Measurements from ENCODE around the gene NAA10. TPM values are rescaled to one million over a fixed set of nuclear protein-coding genes. Genes with fewer than 3 reads are reported as not detected.
A peak's percentile ranks its signal among the peaks of the same experiment; 100 is the strongest.

Gene NAA10
- total RNA-seq, 1 experiment from 2014 or later: 124 TPM

GRCh38 chrX:153925387-153925738, 9.5 kb downstream of the NAA10 start:
- POLR2A ChIA-PET: interaction anchor here (1.0 to 1.7 kb wide), 5 partner anchors 10 to 131 kb away, joined by 3 to 7 read pairs (median 3); partner anchors contain the start of genes HCFC1, IDH3G, NAA10 and SSR4
- Histone ChIP-seq H3K4me3 (replicated peaks in 1 of 2; ENCODE audit: low read depth in 1 of 2, low read length in 2 of 2) (peak overlapping the region; percentile 58 to 69), H3K36me3 (ENCODE audit: control insufficient read depth in 1 of 2, insufficient read depth in 2 of 2, low read length in 2 of 2) (no peaks in the 10 kb centered on the region), H3K4me1 (ENCODE audit: control insufficient read depth in 1 of 2, insufficient read depth in 2 of 2, low read length in 2 of 2) (peaks cover 22 to 43% of the 10 kb centered on the region in 2 experiments), H4K20me1 (ENCODE audit: insufficient read depth) (no peaks in the 10 kb centered on the region), H3K9ac (ENCODE audit: low read length) (peak overlapping the region; percentile 80), H3K79me2 (ENCODE audit: insufficient read depth, low read length) (peaks cover 27% of the 10 kb centered on the region; the same call in 1 of the 2 replicates), H3K9me2 (ENCODE audit: insufficient read depth) (no peaks in the 10 kb centered on the region), H3K27me3 (ENCODE audit: insufficient read depth, low read length) (no peaks in the 10 kb centered on the region), H2AFZ (ENCODE audit: low read depth, low read length, poor library complexity, severe bottlenecking) (no peak overlapping the region), H3K27ac (ENCODE audit: low read depth, low read length) (peak overlapping the region; percentile 99), H3K4me2 (ENCODE audit: low read length) (peak overlapping the region; percentile 87), H3K9me3 (ENCODE audit: control insufficient read depth in 1 of 2, insufficient read depth in 1 of 2, low read depth in 1 of 2, low read length in 2 of 2) (no peaks in the 10 kb centered on the region)
- DNase-seq (ENCODE audit: low read depth, low spot score): no peak
- no peak for TF ChIP-seq EZH2 (IDR thresholded peaks at IDR 0.05)
- TF ChIP-seq RAD21 (IDR thresholded peaks at IDR 0.05; ENCODE audit: low read depth): no peak
- TF ChIP-seq ZFX (IDR thresholded peaks at IDR 0.05): no peak
- no peak for TF ChIP-seq ELF1 (IDR thresholded peaks at IDR 0.05; ENCODE audit: borderline replicate concordance, low read depth)
- no peak for TF ChIP-seq SRF (IDR thresholded peaks at IDR 0.05; ENCODE audit: low read depth)
- RAD21 ChIA-PET (ENCODE audit: low non-redundant PET in 1 of 2, low total read pairs in 2 of 2, uncharacterized antibody in 2 of 2, unreplicated experiment in 2 of 2): no interaction called here
- BruUV-seq (replicated peaks): no TSS peak
- intact Hi-C loops (cut with micrococcal nuclease): no loop called here
- CTCF ChIA-PET: interaction anchor here (2.5 kb wide), 1 partner anchor 22 kb away, joined by 12 read pairs; no protein-coding TSS in a partner anchor
- ATAC-seq: no peak

GRCh38 chrX:153924149-153924861, 10.5 kb downstream of the NAA10 start:
- peaks cover 16 to 36% of the 10 kb centered on the region in 2 experiments for H3K4me1 ChIP-seq (ENCODE audit: control insufficient read depth in 1 of 2, insufficient read depth in 2 of 2, low read length in 2 of 2)
- no TSS peak for BruUV-seq (replicated peaks)
- H3K27me3 ChIP-seq (ENCODE audit: insufficient read depth, low read length): no peaks in the 10 kb centered on the region
- ATAC-seq (no peak), DNase-seq (ENCODE audit: low read depth, low spot score) (no peak)
- ChIA-PET RAD21 (ENCODE audit: low non-redundant PET in 1 of 2, low total read pairs in 2 of 2, uncharacterized antibody in 2 of 2, unreplicated experiment in 2 of 2) (no interaction called here), POLR2A (interaction anchor here (1.1 to 1.7 kb wide), 3 partner anchors 23 to 130 kb away, joined by 3 to 7 read pairs (median 3); partner anchors contain the start of genes HCFC1, IDH3G and SSR4), CTCF (interaction anchor here (2.5 kb wide), 1 partner anchor 23 kb away, joined by 12 read pairs; no protein-coding TSS in a partner anchor)
- 0 out of 2 replicates have a peak overlapping the region, but pooled peaks have one; percentile 8 for H3K27ac ChIP-seq (ENCODE audit: low read depth, low read length)
- H3K4me2 ChIP-seq (ENCODE audit: low read length): peak overlapping the region; percentile 87
- TF ChIP-seq CTCF (IDR thresholded peaks at IDR 0.05 in 2 of 3, conservative IDR thresholded peaks at IDR 0.05 in 1 of 3; ENCODE audit: borderline replicate concordance in 1 of 3, insufficient read depth in 1 of 3, low read depth in 2 of 3, low read length in 2 of 3) (peak in 2 of 3 experiments; percentile 28 to 36; a peak in 2 of 6 replicates), SP1 (IDR thresholded peaks at IDR 0.05; ENCODE audit: low read depth) (no peak), ATF3 (IDR thresholded peaks at IDR 0.05) (no peak), ELF1 (IDR thresholded peaks at IDR 0.05; ENCODE audit: borderline replicate concordance, low read depth) (no peak)
- no peak overlapping the region for H3K4me3 ChIP-seq (replicated peaks in 1 of 2; ENCODE audit: low read depth in 1 of 2, low read length in 2 of 2)
- peak overlapping the region; percentile 80; the same call in 1 of the 2 replicates for H3K9ac ChIP-seq (ENCODE audit: low read length)
- H2AFZ ChIP-seq (ENCODE audit: low read depth, low read length, poor library complexity, severe bottlenecking): no peak overlapping the region
- H4K20me1 ChIP-seq (ENCODE audit: insufficient read depth): no peaks in the 10 kb centered on the region
- H3K36me3 ChIP-seq (ENCODE audit: control insufficient read depth in 1 of 2, insufficient read depth in 2 of 2, low read length in 2 of 2): no peaks in the 10 kb centered on the region
- H3K9me2 ChIP-seq (ENCODE audit: insufficient read depth): no peaks in the 10 kb centered on the region
- H3K9me3 ChIP-seq (ENCODE audit: control insufficient read depth in 1 of 2, insufficient read depth in 1 of 2, low read depth in 1 of 2, low read length in 2 of 2): no peaks in the 10 kb centered on the region
- peaks cover 27% of the 10 kb centered on the region; the same call in 1 of the 2 replicates for H3K79me2 ChIP-seq (ENCODE audit: insufficient read depth, low read length)
- intact Hi-C loops (cut with micrococcal nuclease): loop anchor here (1.0 kb wide), 2 partner anchors 23 to 29 kb away; no protein-coding TSS in a partner anchor
